GM18868 (cell line): ENCODE results near the gene DDAH2.
"Not testable (repeated sequence)": the region's sequence is repeated elsewhere in the genome, so short reads cannot be mapped to it uniquely, and the experiment has no call there.

Experiments used
- ATAC-seq: cut with Tn5 transposase; IDR thresholded peaks from one replicate; pipeline ENCODE4 v1.9.1; 2021; ENCODE audit warnings: mild to moderate bottlenecking, moderate library complexity; ENCODE audit not compliant: unreplicated experiment

DDAH2 gene

GRCh38 chr6:31715022-31715958, 13.8 kb downstream of the DDAH2 start, which contains the start of gene LY6G6D:
LY6G6D (plus strand) TSS chr6:31715348; CDS start chr6:31715356, 8 bp downstream.
- ATAC-seq: no peak

GRCh38 chr6:31713991-31714684, 15.0 kb downstream of the DDAH2 start:
- ATAC-seq: no peak

- ATAC-seq: no peak
These were observed 15.6 kb downstream of the DDAH2 start for GRCh38 chr6:31713465-31713864.

- ATAC-seq: no peak
These were observed 16.8 kb downstream of the DDAH2 start for GRCh38 chr6:31712296-31712695.

- ATAC-seq: no peak
These were observed 17.9 kb downstream of the DDAH2 start for GRCh38 chr6:31711233-31711632.

- ATAC-seq: no peak
These were observed 18.4 kb downstream of the DDAH2 start for GRCh38 chr6:31710523-31711219.

- ATAC-seq: not testable (repeated sequence)
These were observed 19.9 kb downstream of the DDAH2 start for GRCh38 chr6:31709157-31709556.

GRCh38 chr6:31708224-31708623, 20.9 kb downstream of the DDAH2 start:
- no peak for ATAC-seq

GRCh38 chr6:31707701-31708100, 21.4 kb downstream of the DDAH2 start:
- ATAC-seq: no peak

- no peak for ATAC-seq
These were observed 22.5 kb downstream of the DDAH2 start, which contains the start of gene LY6G6F for GRCh38 chr6:31706599-31706998. LY6G6F (plus strand) TSS chr6:31706866; CDS start chr6:31706907, 41 bp downstream.

- no peak for ATAC-seq
These were observed 23.2 kb downstream of the DDAH2 start for GRCh38 chr6:31705931-31706330.

- peak; percentile 94 for ATAC-seq
These were observed 26.0 kb downstream of the DDAH2 start, which contains the start of gene ABHD16A for GRCh38 chr6:31702819-31703716. ABHD16A (minus strand) TSS chr6:31703324; CDS start chr6:31703281, 43 bp downstream.

GRCh38 chr6:31702405-31702818, 26.7 kb downstream of the DDAH2 start:
- ATAC-seq: no peak

GRCh38 chr6:31701666-31702404, 27.3 kb downstream of the DDAH2 start:
- ATAC-seq: no peak

- ATAC-seq: no peak
These were observed 28.2 kb downstream of the DDAH2 start for GRCh38 chr6:31700740-31701401.

- ATAC-seq: no peak
These were observed 31.5 kb downstream of the DDAH2 start for GRCh38 chr6:31697555-31697954.

GRCh38 chr6:31693535-31693934, 35.6 kb downstream of the DDAH2 start:
- no peak for ATAC-seq

GRCh38 chr6:31692886-31693285, 36.2 kb downstream of the DDAH2 start:
- no peak for ATAC-seq

- ATAC-seq: no peak
These were observed 36.7 kb downstream of the DDAH2 start for GRCh38 chr6:31692353-31692752.
